GOT3 (cell line): ENCODE results near the gene KHSRP.
"Not testable (repeated sequence)": the region's sequence is repeated elsewhere in the genome, so short reads cannot be mapped to it uniquely, and the experiment has no call there.

Experiments used
- DNase-seq: peaks from one replicate; lab custom pipeline; 2025; ENCODE audit warnings: mixed read lengths; lab: John Stamatoyannopoulos, UW

KHSRP gene

GRCh38 chr19:6450166-6450565 lies 25.6 kb upstream of the KHSRP start:
- no peak for DNase-seq

- no peak for DNase-seq
Measured at GRCh38 chr19:6448045-6448444, 23.4 kb upstream of the KHSRP start.

- no peak for DNase-seq
Measured at GRCh38 chr19:6446452-6446851, 21.8 kb upstream of the KHSRP start.

- DNase-seq = no peak
Measured at GRCh38 chr19:6443986-6444385, 19.4 kb upstream of the KHSRP start.

GRCh38 chr19:6442087-6442688 lies 17.6 kb upstream of the KHSRP start:
- DNase-seq = no peak

GRCh38 chr19:6440905-6441304 lies 16.3 kb upstream of the KHSRP start:
- DNase-seq = no peak

GRCh38 chr19:6439743-6440142 lies 15.1 kb upstream of the KHSRP start:
- DNase-seq = no peak

- DNase-seq = no peak
Measured at GRCh38 chr19:6433663-6434062, 9.1 kb upstream of the KHSRP start, which contains the start of gene SLC25A41. Gene SLC25A41, minus strand, starts transcription at chr19:6433763. Its CDS starts 70 bp downstream, at chr19:6433693.

- DNase-seq = no peak
Measured at GRCh38 chr19:6433165-6433564, 8.6 kb upstream of the KHSRP start.

GRCh38 chr19:6431891-6432290 lies 7.3 kb upstream of the KHSRP start:
- no peak for DNase-seq

GRCh38 chr19:6429419-6430221 lies 5.0 kb upstream of the KHSRP start:
- no peak for DNase-seq

- not testable (repeated sequence) for DNase-seq
Measured at GRCh38 chr19:6428692-6429418, 4.2 kb upstream of the KHSRP start.

- DNase-seq = no peak
Measured at GRCh38 chr19:6427131-6427530, 2.5 kb upstream of the KHSRP start.

- DNase-seq = no peak
Measured at GRCh38 chr19:6425732-6426620, 1.4 kb upstream of the KHSRP start.

GRCh38 chr19:6424939-6425731 lies 524 bp upstream of the KHSRP start:
- peak; percentile 98 for DNase-seq

GRCh38 chr19:6423499-6424194 lies 964 bp downstream of the KHSRP start:
- DNase-seq = no peak

GRCh38 chr19:6421075-6422014 lies 3.3 kb downstream of the KHSRP start:
- DNase-seq = no peak

GRCh38 chr19:6418562-6418932 lies 6.1 kb downstream of the KHSRP start:
- DNase-seq = no peak
